ENCODE data around the gene HRH4.

HRH4 gene

GRCh38 chr18:24446453-24446852, 14.0 kb upstream of the HRH4 start:
- TF ChIP-seq, protein P1, sequence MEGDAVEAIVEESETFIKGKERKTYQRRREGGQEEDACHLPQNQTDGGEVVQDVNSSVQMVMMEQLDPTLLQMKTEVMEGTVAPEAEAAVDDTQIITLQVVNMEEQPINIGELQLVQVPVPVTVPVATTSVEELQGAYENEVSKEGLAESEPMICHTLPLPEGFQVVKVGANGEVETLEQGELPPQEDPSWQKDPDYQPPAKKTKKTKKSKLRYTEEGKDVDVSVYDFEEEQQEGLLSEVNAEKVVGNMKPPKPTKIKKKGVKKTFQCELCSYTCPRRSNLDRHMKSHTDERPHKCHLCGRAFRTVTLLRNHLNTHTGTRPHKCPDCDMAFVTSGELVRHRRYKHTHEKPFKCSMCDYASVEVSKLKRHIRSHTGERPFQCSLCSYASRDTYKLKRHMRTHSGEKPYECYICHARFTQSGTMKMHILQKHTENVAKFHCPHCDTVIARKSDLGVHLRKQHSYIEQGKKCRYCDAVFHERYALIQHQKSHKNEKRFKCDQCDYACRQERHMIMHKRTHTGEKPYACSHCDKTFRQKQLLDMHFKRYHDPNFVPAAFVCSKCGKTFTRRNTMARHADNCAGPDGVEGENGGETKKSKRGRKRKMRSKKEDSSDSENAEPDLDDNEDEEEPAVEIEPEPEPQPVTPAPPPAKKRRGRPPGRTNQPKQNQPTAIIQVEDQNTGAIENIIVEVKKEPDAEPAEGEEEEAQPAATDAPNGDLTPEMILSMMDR (IDR thresholded peaks at IDR 0.05) = no peak

DNA sequence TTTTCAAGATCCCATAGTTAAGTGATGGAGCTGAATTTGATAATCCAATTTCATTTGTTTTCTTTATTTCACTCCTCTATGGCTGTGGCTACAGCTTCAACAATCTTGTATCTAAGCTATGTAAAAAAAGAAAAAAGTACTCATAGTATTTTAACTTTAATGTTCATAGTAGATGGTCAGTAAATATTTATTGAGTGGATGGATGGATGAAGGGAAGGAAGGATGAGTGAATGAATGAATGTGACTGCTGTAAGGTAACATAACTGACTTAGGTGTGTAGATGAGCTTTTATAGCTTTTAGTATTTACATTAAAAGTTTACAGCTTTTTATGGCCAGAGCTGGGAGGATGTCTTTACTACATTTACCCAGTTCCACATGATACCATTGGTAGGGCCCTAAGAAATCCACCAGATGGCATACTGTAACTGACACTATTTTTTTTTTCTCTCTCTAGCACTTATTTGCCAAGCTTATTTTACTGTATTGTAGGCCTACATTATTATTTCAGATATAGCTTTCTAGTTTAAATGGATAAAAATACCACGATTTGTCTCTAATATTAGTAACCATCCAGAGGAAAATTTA, 13.4 kb upstream of the HRH4 start:
- TF ChIP-seq, protein P1 (IDR thresholded peaks at IDR 0.05) = peak; percentile 66

DNA sequence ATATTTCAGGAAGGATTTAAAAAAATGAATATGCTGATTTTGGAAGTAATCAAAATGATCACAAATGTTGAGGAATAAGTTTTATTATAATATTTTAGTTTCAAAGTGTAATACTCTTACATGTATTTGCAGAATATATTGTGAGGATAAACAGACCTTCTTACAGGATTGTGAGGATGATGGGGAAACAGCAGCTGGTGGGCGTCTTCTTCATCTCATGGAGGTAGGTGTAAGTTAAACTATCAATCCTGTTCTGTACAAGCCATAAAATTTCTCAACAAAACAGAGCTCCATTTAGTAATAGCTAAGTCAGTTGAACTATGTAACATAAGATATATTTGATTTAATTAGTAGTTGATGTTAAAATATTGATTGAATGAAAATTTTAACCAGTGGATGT, 12.5 kb upstream of the HRH4 start:
- TF ChIP-seq, protein P1 (IDR thresholded peaks at IDR 0.05) = no peak

DNA sequence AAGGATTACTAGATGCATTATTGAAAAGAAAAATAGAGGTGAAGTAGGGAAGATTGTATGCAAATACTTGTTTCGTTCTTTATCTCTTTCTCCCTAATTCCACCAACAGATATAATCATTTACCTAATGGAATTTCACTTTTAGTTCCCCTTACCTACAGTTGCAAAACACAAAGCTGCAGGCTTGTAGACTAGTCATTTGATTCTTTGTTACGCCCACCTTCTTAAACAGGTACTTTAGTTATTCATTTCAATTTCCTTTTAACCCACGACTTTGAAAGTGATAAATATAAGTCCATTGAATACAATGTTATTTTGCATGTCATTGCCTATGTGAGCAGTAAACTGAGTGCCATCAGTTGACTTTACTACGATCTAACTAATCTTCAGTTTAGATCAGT, 3.9 kb upstream of the HRH4 start:
- TF ChIP-seq, protein P1 (IDR thresholded peaks at IDR 0.05) = no peak

DNA sequence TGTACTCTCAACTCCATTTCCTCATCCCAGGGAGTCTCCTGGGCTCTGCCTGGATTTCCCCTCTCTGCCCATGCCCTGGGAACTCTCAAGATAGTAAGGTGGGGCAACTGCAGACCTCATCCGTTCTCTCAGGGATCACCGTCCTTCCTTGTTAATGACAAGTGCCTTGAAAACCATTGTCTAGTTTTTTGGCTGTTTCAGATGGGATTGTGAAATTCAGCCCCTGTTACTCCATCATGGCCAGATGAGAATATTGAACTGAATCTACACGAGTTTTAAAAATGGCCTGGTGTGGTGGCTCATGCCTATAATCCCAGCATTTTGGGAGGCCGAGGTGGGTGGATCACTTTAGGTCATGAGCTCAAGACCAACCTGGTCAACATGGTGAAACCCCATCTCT, 665 bp upstream of the HRH4 start:
- TF ChIP-seq, protein P1 (IDR thresholded peaks at IDR 0.05) = no peak

DNA sequence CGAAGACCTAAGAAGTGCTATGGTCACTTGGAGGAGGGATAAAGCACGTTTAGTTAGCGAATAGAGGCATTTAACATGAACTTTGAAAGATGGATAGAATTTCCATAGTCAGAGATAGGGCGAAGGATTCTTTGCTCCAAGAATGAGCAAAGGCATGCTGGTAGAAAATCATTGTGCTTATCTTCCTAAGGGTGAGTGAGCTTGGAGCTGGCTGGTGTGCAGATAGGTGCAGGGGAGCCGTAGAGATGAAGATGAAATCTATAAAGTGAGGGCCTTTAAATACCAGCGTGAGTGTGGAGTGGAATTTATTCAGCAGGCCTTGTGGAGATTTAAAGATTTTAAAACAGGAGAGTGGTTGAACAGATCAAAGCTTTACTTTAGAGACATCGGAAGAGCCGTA, 1.6 kb downstream of the HRH4 start:
- TF ChIP-seq, protein P1 (IDR thresholded peaks at IDR 0.05) = no peak

DNA sequence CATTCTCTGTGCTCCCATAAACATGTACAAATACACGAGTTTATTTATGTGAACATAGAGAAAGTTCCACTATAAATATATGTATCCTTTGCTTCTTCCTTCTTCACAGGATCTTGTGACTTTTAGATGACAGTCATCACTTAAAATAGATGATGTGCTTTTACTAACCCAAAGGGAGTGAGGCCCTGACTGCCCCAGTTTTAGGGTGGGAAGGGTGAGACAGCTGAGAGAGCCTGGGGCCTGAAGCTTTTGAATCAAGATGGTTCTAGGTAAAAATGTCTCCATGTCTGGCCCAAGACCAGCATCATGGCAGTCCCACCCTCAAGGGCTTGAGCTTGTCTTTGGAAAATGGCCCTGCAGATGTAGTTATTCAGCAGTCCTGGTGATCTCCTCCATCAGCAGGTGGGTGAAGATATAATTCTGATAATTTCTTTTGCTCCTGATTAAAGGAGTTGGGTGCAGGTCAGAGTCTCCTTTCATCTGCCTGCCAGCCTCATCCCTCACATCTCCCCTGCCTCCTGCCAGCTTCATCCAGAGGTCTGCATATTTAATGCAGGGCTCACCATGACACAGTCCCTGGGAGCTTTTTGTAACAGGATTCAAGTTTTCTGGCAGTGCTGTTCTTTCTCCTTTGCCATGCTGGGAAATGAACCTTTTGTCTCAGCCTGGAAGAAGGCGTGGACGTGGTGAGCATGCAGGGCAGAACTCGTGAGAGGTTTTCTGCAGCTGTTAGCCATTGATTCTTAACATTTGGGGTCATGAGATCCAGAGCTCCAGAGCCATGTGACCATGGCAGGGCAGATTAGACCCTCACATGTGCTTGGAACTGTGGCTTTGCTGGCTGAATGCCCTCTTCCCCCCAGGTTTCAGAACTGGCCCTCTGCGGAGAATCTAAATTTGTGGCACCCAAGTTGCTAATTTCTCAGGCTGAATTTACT, 2.7 kb downstream of the HRH4 start:
- TF ChIP-seq, protein P1 (IDR thresholded peaks at IDR 0.05) = no peak

All from LNCAP (cell line).